Adrenal gland (tissue), 12 donors: ENCODE measurements around the gene NPIPA1. TPM values are rescaled to one million over a fixed set of nuclear protein-coding genes. Genes with fewer than 3 reads are reported as not detected.
A peak's percentile ranks its signal among the peaks of the same experiment; 100 is the strongest.
"Not testable (repeated sequence)": the region's sequence is repeated elsewhere in the genome, so short reads cannot be mapped to it uniquely, and the experiment has no call there.

Source experiments
- DNase-seq, 7 donors: peaks; one replicate each; pipeline ENCODE4 v3.0.0-alpha.2; 2019 to 2020
- H3K27ac ChIP-seq, 5 donors: fragments of 200-600 bp; sonication (generic) in 4 of 5; 1 replicate in 3 of 5; 2 replicates in 2 of 5; pipeline versions ENCODE4 v1.5.1 to v1.8.0; 2016 to 2020; ENCODE audit warnings: mild to moderate bottlenecking in 1 of 5
- H3K27me3 ChIP-seq: fragments of 200-600 bp; 2 replicates; pipeline ENCODE4 v1.8.0; 2021
- H3K36me3 ChIP-seq, 2 donors: fragments of 200-600 bp; replicated peaks in 1 of 2; 1 replicate in 1 of 2; 2 replicates in 1 of 2; pipeline versions ENCODE4 v1.5.1 to v1.8.0; 2018 to 2022
- H3K4me1 ChIP-seq, 2 donors: fragments of 200-600 bp; replicated peaks in 1 of 2; 1 replicate in 1 of 2; 2 replicates in 1 of 2; pipeline versions ENCODE4 v1.5.1 to v1.8.0; 2018 to 2021
- H3K4me3 ChIP-seq, 4 donors: fragments of 200-600 bp; sonication (generic) in 3 of 4; one replicate each; pipeline ENCODE4 v1.5.1; 2016 to 2018
- H3K9me3 ChIP-seq, 3 donors: fragments of 200-600 bp; sonication (generic) in 1 of 3; replicated peaks in 1 of 3; 1 replicate in 2 of 3; 2 replicates in 1 of 3; pipeline versions ENCODE4 v1.5.1 to v1.8.0; 2016 to 2021
- WGBS, 4 donors: extraction: QIAGEN DNeasy Blood & Tissue Kit in 2 of 4; methylation state at CpG; one replicate each; pipeline versions ENCODE4 v1.1.5 to v1.1.7; 2013 to 2017; 5-methylcytosine and 5-hydroxymethylcytosine counted together
- intact Hi-C, 2 donors: fragments of 100-400 bp; cut with DNase I; formaldehyde crosslinking; loops; one replicate each; pipeline versions ENCODE4 v1.14.1 to v1.15.0; 2022 to 2023
- microRNA counts, 2 donors: library from miRNA; unstranded; fragments of <30 nt; microRNA quantifications; one replicate each; lab custom pipeline; 2016
- microRNA-seq, 3 donors: library from miRNA; unstranded; fragments of <30 nt; microRNA quantifications; one replicate each; pipeline ENCODE4, GENCODE V29; 2017 to 2020
- polyA plus RNA-seq, 3 donors: library from polyadenylated mRNA; stranded (reverse); fragments of 200-250 nt in 2 of 3; fragments of 350-450 nt in 1 of 3; fragmentation: Illumina TruSeq in 1 of 3; extraction: RNeasy Lipid Tissue Mini Kit (QIAGEN cat#74804) in 1 of 3; gene quantifications; one replicate each; pipeline ENCODE4 v1.2.3, GENCODE V29; 2013 to 2014
- small RNA-seq, 2 donors: library from RNA; depleted of rRNA; stranded (forward); fragments of <200 nt; gene quantifications; one replicate each; pipeline ENCODE3, GENCODE V24; 2016
- total RNA-seq, 9 donors: library from RNA; depleted of rRNA in 4 of 9; stranded (reverse); fragments of >200 nt in 4 of 9; fragments of 120-200 nt in 1 of 9; fragmentation: NEBNext Ultra II Directional in 1 of 9; extraction: Animal tissue kit (Norgen Biotek cat#: 25700) in 1 of 9; gene quantifications; one replicate each; pipeline versions ENCODE4 v1.1.0 to v1.2.4, GENCODE V29; 2013 to 2023
- donor health status: healthy with polysubstance abuse.
- donor health status: Bipolar disorder and iron deficiency.
- donor health status: DM: yes; HTN: yes; CAD: no.
- donor health status: DM: no; HTN: no; CAD: no.
- donor health status: DM: no; HTN: no; CAD: no.
- donor health status: DM: yes; HTN: yes; CAD: no.

NPIPA1 gene
- total and polyA plus RNA-seq, 12 donors: 23.9 to 534 (median 54.0) TPM

DNA sequence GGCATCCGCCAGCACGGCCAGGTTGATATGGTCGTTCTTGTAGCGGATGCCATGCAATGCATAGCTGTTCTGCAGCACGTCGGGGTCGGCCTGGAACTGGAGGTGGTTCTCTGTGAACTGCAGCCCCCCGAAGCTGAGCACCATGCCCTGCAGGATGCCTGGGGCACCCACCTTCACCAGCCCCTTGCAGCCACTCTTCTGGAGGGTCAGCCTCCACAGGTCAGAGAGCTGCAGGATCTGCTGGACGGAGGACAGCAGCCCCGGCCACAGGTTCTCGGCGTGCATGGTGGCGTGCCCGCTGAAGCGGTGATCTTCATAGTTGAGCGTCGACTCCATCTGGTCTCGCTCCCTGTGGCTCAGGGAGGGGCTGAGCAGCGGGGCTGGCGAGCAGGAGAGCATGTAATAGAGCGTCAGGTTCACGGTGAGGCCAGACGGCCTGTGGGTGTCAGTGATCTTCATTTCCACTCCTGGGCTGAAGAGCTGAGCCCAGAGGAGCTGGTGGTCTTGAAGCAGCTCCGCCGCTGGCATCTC, 51.5 kb downstream of the NPIPA1 start:
- H3K36me3 ChIP-seq, H3K4me3 ChIP-seq, H3K27ac ChIP-seq, H3K4me1 ChIP-seq, intact Hi-C loops, H3K9me3 ChIP-seq, H3K27me3 ChIP-seq, DNase-seq: not testable (repeated sequence)
- WGBS, 4 donors: 94 to 97% (median 96%) methylated on average over 16 to 25 of the region's 25 CpGs

DNA sequence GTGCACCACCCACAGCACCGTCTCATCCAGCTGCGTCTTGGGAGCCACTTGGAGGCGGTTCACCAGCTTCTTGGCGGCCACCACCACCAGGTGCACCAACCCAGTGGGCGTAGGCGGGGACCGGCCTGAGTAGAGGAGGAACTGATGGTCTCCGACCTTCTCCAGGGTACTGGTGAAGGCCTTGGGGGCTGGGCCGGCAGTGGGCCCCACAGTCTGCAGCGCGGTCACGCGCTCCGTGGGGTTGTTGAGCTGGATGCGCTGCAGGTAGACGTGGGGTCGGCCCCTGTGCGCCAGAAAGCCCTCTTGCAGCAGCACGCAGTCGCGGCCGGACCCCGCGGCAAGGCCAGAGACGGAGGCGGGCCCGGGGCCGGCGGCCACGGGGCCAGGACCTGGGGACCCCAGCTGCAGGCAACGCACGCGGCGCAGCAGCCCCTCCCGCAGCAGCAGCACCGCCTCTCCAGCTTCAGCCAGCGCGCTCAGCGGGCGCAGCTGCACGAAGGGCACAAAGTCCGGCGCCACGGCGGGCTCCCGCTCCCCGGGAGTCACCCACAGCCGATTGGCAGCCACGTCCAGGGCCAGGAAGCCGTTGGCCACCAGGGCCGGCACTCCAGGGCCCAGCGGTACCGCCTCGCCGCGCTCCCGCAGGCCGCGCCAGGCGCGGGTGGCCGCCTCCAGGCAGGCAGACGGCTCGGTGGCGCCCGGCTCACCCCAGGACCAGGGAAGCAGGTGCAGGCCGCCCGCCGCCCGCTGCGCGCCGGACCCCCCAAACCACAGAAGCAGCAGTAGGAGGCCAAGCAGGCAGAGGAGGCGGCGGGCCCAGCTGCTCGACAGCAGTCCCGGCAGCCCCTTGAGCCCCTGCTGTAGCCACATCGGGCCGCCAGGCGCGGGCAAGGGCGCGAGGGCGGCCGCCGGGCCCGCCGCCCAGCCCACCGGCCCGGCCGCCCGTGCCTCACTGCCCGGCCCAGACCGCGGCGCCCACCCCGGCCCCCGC, 52.3 kb downstream of the NPIPA1 start:
- 80 to 88% (median 83%) methylated on average over 21 to 87 of the region's 98 CpGs for WGBS, 4 donors
- H3K4me3 ChIP-seq, H3K27me3 ChIP-seq, H3K27ac ChIP-seq, H3K4me1 ChIP-seq, intact Hi-C loops, H3K36me3 ChIP-seq, H3K9me3 ChIP-seq, DNase-seq: not testable (repeated sequence)

DNA sequence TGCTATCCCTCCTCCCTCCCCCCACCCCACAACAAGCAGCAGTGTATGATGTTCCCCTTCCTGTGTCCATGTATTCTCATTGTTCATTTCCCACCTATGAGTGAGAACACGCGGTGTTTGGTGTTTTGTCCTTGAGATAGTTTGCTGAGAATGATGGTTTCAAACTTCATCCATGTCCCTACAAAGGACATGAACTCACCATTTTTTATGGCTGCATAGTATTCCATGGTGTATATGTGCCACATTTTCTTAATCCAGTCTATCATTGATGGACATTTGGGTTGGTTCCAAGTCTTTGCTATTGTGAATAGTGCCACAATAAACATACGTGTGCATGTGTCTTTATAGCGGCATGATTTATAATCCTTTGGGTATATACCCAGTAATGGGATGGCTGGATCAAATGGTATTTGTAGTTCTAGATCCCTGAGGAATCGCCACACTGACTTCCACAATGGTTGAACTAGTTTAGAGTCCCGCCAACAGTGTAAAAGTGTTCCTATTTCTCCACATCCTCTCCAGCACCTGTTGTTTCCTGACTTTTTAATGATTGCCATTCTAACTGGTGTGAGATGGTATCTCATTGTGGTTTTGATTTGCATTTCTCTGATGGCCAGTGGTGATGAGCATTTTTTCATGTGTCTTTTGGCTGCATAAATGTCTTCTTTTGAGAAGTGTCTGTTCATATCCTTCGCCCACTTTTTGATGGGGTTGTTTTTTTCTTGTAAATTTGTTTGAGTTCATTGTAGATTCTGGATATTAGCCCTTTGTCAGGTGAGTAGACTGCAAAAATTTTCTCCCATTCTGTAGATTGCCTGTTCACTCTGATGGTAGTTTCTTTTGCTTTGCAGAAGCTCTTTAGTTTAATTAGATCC, 56.3 kb downstream of the NPIPA1 start:
- H3K4me1 ChIP-seq, H3K9me3 ChIP-seq, intact Hi-C loops, DNase-seq, H3K27me3 ChIP-seq, H3K36me3 ChIP-seq, H3K27ac ChIP-seq, H3K4me3 ChIP-seq: not testable (repeated sequence)
- WGBS, 4 donors: 86 to 95% (median 94%) methylated on average over 5 to 6 of the region's 7 CpGs

DNA sequence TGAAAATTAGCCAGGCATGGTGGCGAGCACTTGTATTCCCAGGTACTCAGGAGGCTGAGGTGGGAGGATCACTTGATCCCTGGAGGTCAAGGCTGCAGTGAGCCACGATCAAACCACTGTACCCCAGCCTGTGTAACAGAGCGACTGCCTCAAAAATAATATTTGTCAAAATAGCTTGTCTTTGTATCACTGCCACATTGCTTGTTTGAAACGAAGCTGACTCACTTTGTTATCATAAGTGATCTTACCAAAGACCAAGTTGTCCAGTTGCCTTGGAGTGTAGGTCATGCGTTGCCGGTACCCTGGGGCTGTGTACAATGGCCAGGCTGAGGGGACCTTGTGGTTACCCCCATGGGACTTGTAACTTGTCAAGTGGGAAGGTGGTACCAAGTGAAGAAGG, 59.5 kb downstream of the NPIPA1 start:
- H3K36me3 ChIP-seq: peaks cover 0 to 16% of the 10 kb centered on the region in 2 donors
- DNase-seq, intact Hi-C loops, H3K4me1 ChIP-seq, H3K4me3 ChIP-seq, H3K9me3 ChIP-seq, H3K27me3 ChIP-seq: not testable (repeated sequence)
- H3K27ac ChIP-seq: peak overlapping the region in 1 of 5 donors; percentile 49
- 52 to 54% (median 53%) methylated on average over 5 to 6 of the region's 6 CpGs for WGBS, 4 donors

DNA sequence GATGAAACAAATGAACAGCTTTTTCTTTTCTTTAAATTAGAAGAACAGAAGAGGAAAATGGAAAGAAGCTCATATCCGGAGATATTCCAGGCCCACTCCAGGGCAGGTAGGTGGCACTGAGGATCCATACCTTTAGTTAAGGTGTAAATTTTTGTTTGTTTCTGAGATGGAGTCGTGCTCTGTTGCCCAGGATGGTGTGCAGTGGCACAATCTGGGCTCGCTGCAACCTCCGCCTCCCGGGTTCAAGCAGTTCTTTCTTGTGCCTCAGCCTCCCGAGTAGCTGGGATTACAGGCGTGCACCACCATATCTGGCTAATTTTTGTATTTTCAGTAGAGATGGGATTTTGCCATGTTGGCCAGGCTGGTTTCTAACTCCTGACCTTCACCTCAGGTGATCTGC, 61.1 kb downstream of the NPIPA1 start:
- H3K4me3 ChIP-seq, H3K9me3 ChIP-seq, DNase-seq, H3K27ac ChIP-seq, H3K4me1 ChIP-seq, intact Hi-C loops, H3K27me3 ChIP-seq: not testable (repeated sequence)
- WGBS, 4 donors: 94 to 99% (median 97%) methylated on average over 7 of the region's 7 CpGs
- peaks cover 0 to 16% of the 10 kb centered on the region in 2 donors for H3K36me3 ChIP-seq

DNA sequence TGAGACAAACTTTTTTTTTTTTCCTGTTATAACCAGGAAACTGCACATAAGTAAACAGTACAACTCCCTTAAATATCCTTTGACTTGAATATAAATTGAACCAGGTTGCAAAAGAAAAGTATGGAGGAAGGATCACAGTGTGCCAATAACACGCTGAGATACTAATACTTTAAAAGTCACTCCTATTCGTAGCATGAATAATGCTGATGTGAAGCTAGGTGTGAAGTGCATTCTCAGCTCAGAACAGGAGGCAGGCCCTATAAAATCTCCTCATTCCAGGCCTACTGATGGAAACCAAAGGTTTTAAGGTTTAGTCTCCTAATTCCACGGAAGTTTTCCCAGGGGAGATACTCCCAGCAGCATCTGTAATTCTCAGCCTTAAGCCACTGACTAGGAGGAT, 62.6 kb downstream of the NPIPA1 start:
- H3K9me3 ChIP-seq, H3K27ac ChIP-seq, H3K4me1 ChIP-seq, DNase-seq, intact Hi-C loops, H3K27me3 ChIP-seq, H3K4me3 ChIP-seq: not testable (repeated sequence)
- WGBS, 4 donors: 84 to 89% (median 86%) methylated on average over 3 of the region's 3 CpGs
- H3K36me3 ChIP-seq: peaks cover 0 to 19% of the 10 kb centered on the region in 2 donors

MicroRNAs encoded within 50 kb of the gene (microRNA counts, 767-probe panel; counts per million panel counts)
- microRNA hsa-miR-3180-3p (lab: Ali Mortazavi, UCI): 0 counts per million in 2 donors
- microRNA hsa-miR-3180-5p (lab: Ali Mortazavi, UCI): 0 counts per million in 2 donors

Small RNA genes within 50 kb of the gene (microRNA-seq; reads per million reads assigned to microRNA genes)
- gene MIR3180-1 (0 reads per million in 3 donors), gene MIR3670-1 (0 reads per million in 3 donors), gene MIR6511A1 (0 reads per million in 3 donors), gene MIR6770-1 (0 reads per million in 3 donors)

Small RNA genes within 50 kb of the gene (small RNA-seq; reads per million reads assigned to genes)
- gene AC138932.4: 0 reads per million in 2 donors
- gene MIR3180-1: 0 reads per million in 2 donors
- 0 reads per million in 2 donors for gene MIR3670-1
- gene MIR6511A1: 0 reads per million in 2 donors
- 0 reads per million in 2 donors for gene MIR6770-1
- 0 reads per million in 2 donors for gene RF00019

Other genes starting within 250 kb of the NPIPA1 start
- gene PLA2G10, start 243.1 kb upstream of the NPIPA1 start, total RNA-seq: not detected
- not detected for gene PLA2G10, start 243.1 kb upstream of the NPIPA1 start, polyA plus RNA-seq
- gene NPIPA3, start 234.0 kb upstream of the NPIPA1 start, total RNA-seq: 1 to 10 TPM in 7 of 9 donors, under 1 TPM in 1, not detected in 1; 0.60 to 6.0 (median 2.2) TPM
- 1 to 10 TPM in 2 of 3 donors, under 1 TPM in 1; 0.73 to 8.1 (median 6.5) TPM for gene NPIPA3, start 234.0 kb upstream of the NPIPA1 start, polyA plus RNA-seq
- gene NPIPA2, start 194.9 kb upstream of the NPIPA1 start, total RNA-seq: 1 to 10 TPM in 4 of 9 donors, under 1 TPM in 3, not detected in 2; 0.43 to 3.4 (median 1.7) TPM
- 10 to 100 TPM in 1 of 3 donors, 1 to 10 TPM in 2; 2.5 to 20.8 (median 8.9) TPM for gene NPIPA2, start 194.9 kb upstream of the NPIPA1 start, polyA plus RNA-seq
- 100 to 1,000 TPM in 1 of 9 donors, 10 to 100 TPM in 8; 32.8 to 103 (median 73.3) TPM for gene NOMO1, start 103.7 kb upstream of the NPIPA1 start, total RNA-seq
- 100 to 1,000 TPM in 1 of 3 donors, 10 to 100 TPM in 2; 19.1 to 131 (median 30.1) TPM for gene NOMO1, start 103.7 kb upstream of the NPIPA1 start, polyA plus RNA-seq
- 10 to 100 TPM; 45.0 to 81.5 (median 72.0) TPM for gene PDXDC1, start 37.6 kb downstream of the NPIPA1 start, total RNA-seq
- 10 to 100 TPM; 38.9 to 68.7 (median 57.7) TPM for gene PDXDC1, start 37.6 kb downstream of the NPIPA1 start, polyA plus RNA-seq
- 10 to 100 TPM; 14.6 to 52.2 (median 25.4) TPM for gene NTAN1, start 118.6 kb downstream of the NPIPA1 start, total RNA-seq
- 10 to 100 TPM; 29.2 to 49.0 (median 31.4) TPM for gene NTAN1, start 118.6 kb downstream of the NPIPA1 start, polyA plus RNA-seq
- gene RRN3, start 156.8 kb downstream of the NPIPA1 start, total RNA-seq: 10 to 100 TPM; 15.0 to 42.3 (median 28.3) TPM
- 10 to 100 TPM; 13.6 to 35.7 (median 15.8) TPM for gene RRN3, start 156.8 kb downstream of the NPIPA1 start, polyA plus RNA-seq